Measurements from ENCODE around the gene ATXN1.

The ATXN1 gene

DNA sequence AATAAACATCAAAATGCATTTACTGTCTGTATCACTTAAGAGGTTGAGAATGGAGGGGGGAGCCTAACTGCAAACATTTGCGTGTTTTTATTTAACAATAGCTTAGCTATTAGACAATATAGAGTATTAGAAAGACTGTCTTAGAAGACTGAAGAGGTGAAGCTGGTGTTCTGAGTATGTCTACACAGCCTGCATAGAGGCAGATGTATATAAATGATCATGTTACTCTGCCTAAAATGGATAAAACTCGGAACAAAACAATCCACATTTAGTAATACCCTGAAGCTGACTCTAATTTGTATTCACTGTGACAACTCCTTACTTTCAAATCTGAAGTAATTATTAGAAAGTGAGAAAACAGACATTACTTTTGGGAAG lies 340.9 kb downstream of the ATXN1 start:
- H3K4me1 ChIP-seq (ENCODE audit: control insufficient read depth, insufficient read depth, low read length), result peaks cover 15% of the 10 kb centered on the region; the same call in 1 of the 2 replicates
- H3K4me3 ChIP-seq (ENCODE audit: low read depth, low read length), result no peak overlapping the region
- ChIA-PET CTCF (interaction anchor here (0.6 to 1.1 kb wide), 3 partner anchors 11 to 96 kb away, joined by 3 to 5 read pairs (median 4); no protein-coding TSS in a partner anchor), POLR2A (no interaction called here)
- no peaks in the 10 kb centered on the region for H3K36me3 ChIP-seq (ENCODE audit: control insufficient read depth in 2 of 2, insufficient read depth in 1 of 2, low read length in 2 of 2)
- TF ChIP-seq SCRT2 (tag by site-specific recombination; IDR thresholded peaks at IDR 0.05) (no peak), ZNF670 (tag by site-specific recombination; IDR thresholded peaks at IDR 0.05; ENCODE audit: low read depth) (no peak), MYNN (tag by site-specific recombination; IDR thresholded peaks at IDR 0.05; ENCODE audit: borderline replicate concordance) (no peak)
- TF ChIP-seq, protein P1, sequence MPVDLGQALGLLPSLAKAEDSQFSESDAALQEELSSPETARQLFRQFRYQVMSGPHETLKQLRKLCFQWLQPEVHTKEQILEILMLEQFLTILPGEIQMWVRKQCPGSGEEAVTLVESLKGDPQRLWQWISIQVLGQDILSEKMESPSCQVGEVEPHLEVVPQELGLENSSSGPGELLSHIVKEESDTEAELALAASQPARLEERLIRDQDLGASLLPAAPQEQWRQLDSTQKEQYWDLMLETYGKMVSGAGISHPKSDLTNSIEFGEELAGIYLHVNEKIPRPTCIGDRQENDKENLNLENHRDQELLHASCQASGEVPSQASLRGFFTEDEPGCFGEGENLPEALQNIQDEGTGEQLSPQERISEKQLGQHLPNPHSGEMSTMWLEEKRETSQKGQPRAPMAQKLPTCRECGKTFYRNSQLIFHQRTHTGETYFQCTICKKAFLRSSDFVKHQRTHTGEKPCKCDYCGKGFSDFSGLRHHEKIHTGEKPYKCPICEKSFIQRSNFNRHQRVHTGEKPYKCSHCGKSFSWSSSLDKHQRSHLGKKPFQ (tag by site-specific recombination; IDR thresholded peaks at IDR 0.05), result no peak
- TF ChIP-seq, protein P2, sequence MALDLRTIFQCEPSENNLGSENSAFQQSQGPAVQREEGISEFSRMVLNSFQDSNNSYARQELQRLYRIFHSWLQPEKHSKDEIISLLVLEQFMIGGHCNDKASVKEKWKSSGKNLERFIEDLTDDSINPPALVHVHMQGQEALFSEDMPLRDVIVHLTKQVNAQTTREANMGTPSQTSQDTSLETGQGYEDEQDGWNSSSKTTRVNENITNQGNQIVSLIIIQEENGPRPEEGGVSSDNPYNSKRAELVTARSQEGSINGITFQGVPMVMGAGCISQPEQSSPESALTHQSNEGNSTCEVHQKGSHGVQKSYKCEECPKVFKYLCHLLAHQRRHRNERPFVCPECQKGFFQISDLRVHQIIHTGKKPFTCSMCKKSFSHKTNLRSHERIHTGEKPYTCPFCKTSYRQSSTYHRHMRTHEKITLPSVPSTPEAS (tag by site-specific recombination; IDR thresholded peaks at IDR 0.05), result no peak
- no peaks in the 10 kb centered on the region for H3K9me3 ChIP-seq (ENCODE audit: control insufficient read depth, insufficient read depth, low read depth, low read length)
- H3K27ac ChIP-seq (ENCODE audit: extremely low read depth, low read depth, low read length), result no peak overlapping the region

DNA sequence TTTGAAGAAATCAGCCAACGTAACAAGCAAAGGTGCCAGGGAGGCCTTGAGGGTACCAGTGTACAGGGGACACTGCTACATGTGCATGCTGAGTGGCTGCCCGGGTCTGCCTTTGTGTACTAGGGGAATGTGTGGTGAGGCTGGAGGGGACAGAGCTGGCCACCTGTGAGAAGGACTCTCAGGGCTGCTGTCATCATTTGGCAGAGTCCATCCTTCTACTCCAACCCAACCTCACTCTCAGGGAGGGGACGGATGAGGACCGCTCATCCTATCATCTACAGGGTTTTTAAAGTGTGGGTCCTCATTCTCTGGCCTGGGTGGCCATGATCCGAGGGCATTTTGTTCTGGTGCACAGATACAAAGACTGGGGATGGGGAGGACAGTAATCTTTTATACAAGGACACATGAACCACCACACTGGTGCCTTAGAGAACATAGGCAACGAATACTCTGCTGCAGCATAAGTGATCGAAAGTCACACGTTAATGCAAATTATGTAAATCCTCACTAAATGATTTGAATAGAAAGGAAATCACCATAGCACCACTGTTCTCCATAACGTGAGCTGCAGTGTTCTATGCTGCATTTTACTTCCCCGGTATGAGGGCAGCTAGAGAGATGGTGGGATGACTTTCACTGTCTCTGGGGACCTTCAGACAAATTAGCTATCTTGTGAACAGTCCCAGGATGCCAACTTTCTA lies 341.5 kb downstream of the ATXN1 start:
- H3K27ac ChIP-seq (ENCODE audit: extremely low read depth, low read depth, low read length), result no peak overlapping the region
- no peak overlapping the region for H3K4me3 ChIP-seq (ENCODE audit: low read depth, low read length)
- ChIA-PET POLR2A (no interaction called here), CTCF (interaction anchor here (0.6 to 1.1 kb wide), 4 partner anchors 9 to 95 kb away, joined by 3 to 5 read pairs (median 4); no protein-coding TSS in a partner anchor)
- H3K36me3 ChIP-seq (ENCODE audit: control insufficient read depth in 2 of 2, insufficient read depth in 1 of 2, low read length in 2 of 2), result no peaks in the 10 kb centered on the region
- no peak for TF ChIP-seq ZSCAN23 (tag by site-specific recombination; IDR thresholded peaks at IDR 0.05)
- TF ChIP-seq, protein P3, sequence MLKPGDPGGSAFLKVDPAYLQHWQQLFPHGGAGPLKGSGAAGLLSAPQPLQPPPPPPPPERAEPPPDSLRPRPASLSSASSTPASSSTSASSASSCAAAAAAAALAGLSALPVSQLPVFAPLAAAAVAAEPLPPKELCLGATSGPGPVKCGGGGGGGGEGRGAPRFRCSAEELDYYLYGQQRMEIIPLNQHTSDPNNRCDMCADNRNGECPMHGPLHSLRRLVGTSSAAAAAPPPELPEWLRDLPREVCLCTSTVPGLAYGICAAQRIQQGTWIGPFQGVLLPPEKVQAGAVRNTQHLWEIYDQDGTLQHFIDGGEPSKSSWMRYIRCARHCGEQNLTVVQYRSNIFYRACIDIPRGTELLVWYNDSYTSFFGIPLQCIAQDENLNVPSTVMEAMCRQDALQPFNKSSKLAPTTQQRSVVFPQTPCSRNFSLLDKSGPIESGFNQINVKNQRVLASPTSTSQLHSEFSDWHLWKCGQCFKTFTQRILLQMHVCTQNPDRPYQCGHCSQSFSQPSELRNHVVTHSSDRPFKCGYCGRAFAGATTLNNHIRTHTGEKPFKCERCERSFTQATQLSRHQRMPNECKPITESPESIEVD (tag by site-specific recombination; IDR thresholded peaks at IDR 0.05), result no peak
- TF ChIP-seq ZNF292 (tag by site-specific recombination; IDR thresholded peaks at IDR 0.05; ENCODE audit: borderline replicate concordance, low read depth), result no peak
- TF ChIP-seq, protein P4, sequence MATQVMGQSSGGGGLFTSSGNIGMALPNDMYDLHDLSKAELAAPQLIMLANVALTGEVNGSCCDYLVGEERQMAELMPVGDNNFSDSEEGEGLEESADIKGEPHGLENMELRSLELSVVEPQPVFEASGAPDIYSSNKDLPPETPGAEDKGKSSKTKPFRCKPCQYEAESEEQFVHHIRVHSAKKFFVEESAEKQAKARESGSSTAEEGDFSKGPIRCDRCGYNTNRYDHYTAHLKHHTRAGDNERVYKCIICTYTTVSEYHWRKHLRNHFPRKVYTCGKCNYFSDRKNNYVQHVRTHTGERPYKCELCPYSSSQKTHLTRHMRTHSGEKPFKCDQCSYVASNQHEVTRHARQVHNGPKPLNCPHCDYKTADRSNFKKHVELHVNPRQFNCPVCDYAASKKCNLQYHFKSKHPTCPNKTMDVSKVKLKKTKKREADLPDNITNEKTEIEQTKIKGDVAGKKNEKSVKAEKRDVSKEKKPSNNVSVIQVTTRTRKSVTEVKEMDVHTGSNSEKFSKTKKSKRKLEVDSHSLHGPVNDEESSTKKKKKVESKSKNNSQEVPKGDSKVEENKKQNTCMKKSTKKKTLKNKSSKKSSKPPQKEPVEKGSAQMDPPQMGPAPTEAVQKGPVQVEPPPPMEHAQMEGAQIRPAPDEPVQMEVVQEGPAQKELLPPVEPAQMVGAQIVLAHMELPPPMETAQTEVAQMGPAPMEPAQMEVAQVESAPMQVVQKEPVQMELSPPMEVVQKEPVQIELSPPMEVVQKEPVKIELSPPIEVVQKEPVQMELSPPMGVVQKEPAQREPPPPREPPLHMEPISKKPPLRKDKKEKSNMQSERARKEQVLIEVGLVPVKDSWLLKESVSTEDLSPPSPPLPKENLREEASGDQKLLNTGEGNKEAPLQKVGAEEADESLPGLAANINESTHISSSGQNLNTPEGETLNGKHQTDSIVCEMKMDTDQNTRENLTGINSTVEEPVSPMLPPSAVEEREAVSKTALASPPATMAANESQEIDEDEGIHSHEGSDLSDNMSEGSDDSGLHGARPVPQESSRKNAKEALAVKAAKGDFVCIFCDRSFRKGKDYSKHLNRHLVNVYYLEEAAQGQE (tag by site-specific recombination; IDR thresholded peaks at IDR 0.05), result no peak
- no peak for TF ChIP-seq ZXDB (tag by site-specific recombination; IDR thresholded peaks at IDR 0.05)
- TF ChIP-seq OVOL3 (tag by site-specific recombination; IDR thresholded peaks at IDR 0.05), result no peak
- no peak for TF ChIP-seq EGR2 (tag by site-specific recombination; IDR thresholded peaks at IDR 0.05; ENCODE audit: low read depth)
- TF ChIP-seq, protein P5, sequence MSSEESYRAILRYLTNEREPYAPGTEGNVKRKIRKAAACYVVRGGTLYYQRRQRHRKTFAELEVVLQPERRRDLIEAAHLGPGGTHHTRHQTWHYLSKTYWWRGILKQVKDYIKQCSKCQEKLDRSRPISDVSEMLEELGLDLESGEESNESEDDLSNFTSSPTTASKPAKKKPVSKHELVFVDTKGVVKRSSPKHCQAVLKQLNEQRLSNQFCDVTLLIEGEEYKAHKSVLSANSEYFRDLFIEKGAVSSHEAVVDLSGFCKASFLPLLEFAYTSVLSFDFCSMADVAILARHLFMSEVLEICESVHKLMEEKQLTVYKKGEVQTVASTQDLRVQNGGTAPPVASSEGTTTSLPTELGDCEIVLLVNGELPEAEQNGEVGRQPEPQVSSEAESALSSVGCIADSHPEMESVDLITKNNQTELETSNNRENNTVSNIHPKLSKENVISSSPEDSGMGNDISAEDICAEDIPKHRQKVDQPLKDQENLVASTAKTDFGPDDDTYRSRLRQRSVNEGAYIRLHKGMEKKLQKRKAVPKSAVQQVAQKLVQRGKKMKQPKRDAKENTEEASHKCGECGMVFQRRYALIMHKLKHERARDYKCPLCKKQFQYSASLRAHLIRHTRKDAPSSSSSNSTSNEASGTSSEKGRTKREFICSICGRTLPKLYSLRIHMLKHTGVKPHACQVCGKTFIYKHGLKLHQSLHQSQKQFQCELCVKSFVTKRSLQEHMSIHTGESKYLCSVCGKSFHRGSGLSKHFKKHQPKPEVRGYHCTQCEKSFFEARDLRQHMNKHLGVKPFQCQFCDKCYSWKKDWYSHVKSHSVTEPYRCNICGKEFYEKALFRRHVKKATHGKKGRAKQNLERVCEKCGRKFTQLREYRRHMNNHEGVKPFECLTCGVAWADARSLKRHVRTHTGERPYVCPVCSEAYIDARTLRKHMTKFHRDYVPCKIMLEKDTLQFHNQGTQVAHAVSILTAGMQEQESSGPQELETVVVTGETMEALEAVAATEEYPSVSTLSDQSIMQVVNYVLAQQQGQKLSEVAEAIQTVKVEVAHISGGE (tag by site-specific recombination; conservative IDR thresholded peaks at IDR 0.05; ENCODE audit: low read depth), result no peak
- no peak for TF ChIP-seq ZNF530 (tag by site-specific recombination; IDR thresholded peaks at IDR 0.05; ENCODE audit: low read depth)
- TF ChIP-seq ZNF473 (tag by site-specific recombination; IDR thresholded peaks at IDR 0.05), result no peak
- no peak for TF ChIP-seq ZNF707 (tag by site-specific recombination; IDR thresholded peaks at IDR 0.05)
- TF ChIP-seq ZBTB7A (tag by site-specific recombination; IDR thresholded peaks at IDR 0.05; ENCODE audit: low read depth), result no peak
- TF ChIP-seq ZNF585B (tag by site-specific recombination; IDR thresholded peaks at IDR 0.05), result no peak
- TF ChIP-seq MZF1 (tag by site-specific recombination; IDR thresholded peaks at IDR 0.05; ENCODE audit: borderline replicate concordance), result no peak
- no peaks in the 10 kb centered on the region for H3K9me3 ChIP-seq (ENCODE audit: control insufficient read depth, insufficient read depth, low read depth, low read length)
- H3K4me1 ChIP-seq (ENCODE audit: control insufficient read depth, insufficient read depth, low read length), result peaks cover 15% of the 10 kb centered on the region; the same call in 1 of the 2 replicates
